ENCODE results near the gene AKR1E2.
A peak's percentile ranks its signal among the peaks of the same experiment; 100 is the strongest.

AKR1E2 gene

GRCh38 chr10:4825868-4826791, at the start of gene AKR1E2:
TSS of gene AKR1E2 (plus strand) at chr10:4826207. CDS start at chr10:4826325, 118 bp downstream.
- DNase-seq (ENCODE audit: low read depth in 4 of 4, low spot score in 1 of 4): peak; percentile 28 to 79 (median 65)

GRCh38 chr10:4776234-4776638, 49.8 kb upstream of the AKR1E2 start:
- no peak for DNase-seq (ENCODE audit: low read depth in 4 of 4, low spot score in 1 of 4)

- DNase-seq (ENCODE audit: low read depth in 4 of 4, low spot score in 1 of 4): no peak
Measured at GRCh38 chr10:4778761-4779160, 47.2 kb upstream of the AKR1E2 start.

GRCh38 chr10:4780091-4780490, 45.9 kb upstream of the AKR1E2 start:
- DNase-seq (ENCODE audit: low read depth in 4 of 4, low spot score in 1 of 4): no peak

GRCh38 chr10:4780782-4781181, 45.2 kb upstream of the AKR1E2 start:
- DNase-seq (ENCODE audit: low read depth in 4 of 4, low spot score in 1 of 4): no peak

GRCh38 chr10:4781955-4782354, 44.1 kb upstream of the AKR1E2 start:
- DNase-seq (ENCODE audit: low read depth in 4 of 4, low spot score in 1 of 4): no peak

- no peak for DNase-seq (ENCODE audit: low read depth in 4 of 4, low spot score in 1 of 4)
Measured at GRCh38 chr10:4784667-4785333, 41.2 kb upstream of the AKR1E2 start.

GRCh38 chr10:4786043-4786839, 39.8 kb upstream of the AKR1E2 start:
- DNase-seq (ENCODE audit: low read depth in 4 of 4, low spot score in 1 of 4): no peak

GRCh38 chr10:4790045-4790444, 36.0 kb upstream of the AKR1E2 start:
- no peak for DNase-seq (ENCODE audit: low read depth in 4 of 4, low spot score in 1 of 4)

GRCh38 chr10:4790922-4791321, 35.1 kb upstream of the AKR1E2 start:
- DNase-seq (ENCODE audit: low read depth in 4 of 4, low spot score in 1 of 4): no peak

- DNase-seq (ENCODE audit: low read depth in 4 of 4, low spot score in 1 of 4): no peak
Measured at GRCh38 chr10:4792381-4792780, 33.6 kb upstream of the AKR1E2 start.

GRCh38 chr10:4801405-4801804, 24.6 kb upstream of the AKR1E2 start:
- DNase-seq (ENCODE audit: low read depth in 4 of 4, low spot score in 1 of 4): no peak

- no peak for DNase-seq (ENCODE audit: low read depth in 4 of 4, low spot score in 1 of 4)
Measured at GRCh38 chr10:4802711-4803487, 23.1 kb upstream of the AKR1E2 start.

- DNase-seq (ENCODE audit: low read depth in 4 of 4, low spot score in 1 of 4): no peak
Measured at GRCh38 chr10:4803822-4804221, 22.2 kb upstream of the AKR1E2 start.

GRCh38 chr10:4804465-4804864, 21.5 kb upstream of the AKR1E2 start:
- DNase-seq (ENCODE audit: low read depth in 4 of 4, low spot score in 1 of 4): no peak

GRCh38 chr10:4806534-4806933, 19.5 kb upstream of the AKR1E2 start:
- no peak for DNase-seq (ENCODE audit: low read depth in 4 of 4, low spot score in 1 of 4)

- DNase-seq (ENCODE audit: low read depth in 4 of 4, low spot score in 1 of 4): no peak
Measured at GRCh38 chr10:4807761-4808507, 18.1 kb upstream of the AKR1E2 start.

- no peak for DNase-seq (ENCODE audit: low read depth in 4 of 4, low spot score in 1 of 4)
Measured at GRCh38 chr10:4809156-4809555, 16.9 kb upstream of the AKR1E2 start.

GRCh38 chr10:4810092-4810491, 15.9 kb upstream of the AKR1E2 start:
- no peak for DNase-seq (ENCODE audit: low read depth in 4 of 4, low spot score in 1 of 4)

- DNase-seq (ENCODE audit: low read depth in 4 of 4, low spot score in 1 of 4): no peak
Measured at GRCh38 chr10:4812046-4812445, 14.0 kb upstream of the AKR1E2 start.
